ENCODE results near the gene FBLN2. TPM values are rescaled to one million over a fixed set of nuclear protein-coding genes. Genes with fewer than 3 reads are reported as not detected.

Gene FBLN2
- polyA plus RNA-seq, 1 of the 3 experiments (the other 2 are of a cell fraction) = 5.2 TPM

GRCh38 chr3:13509059-13509815, 39.7 kb upstream of the FBLN2 start:
- peaks cover 0 to 33% of the 10 kb centered on the region in 2 experiments; a peak in 1 of 4 replicates for H3K4me1 ChIP-seq (ENCODE audit: control insufficient read depth in 1 of 2, insufficient read depth in 2 of 2, low read depth in 1 of 2, low read length in 1 of 2)
- no peak overlapping the region for H3K27ac ChIP-seq (ENCODE audit: low read depth in 2 of 2, low read length in 1 of 2)
- H3K36me3 ChIP-seq (replicated peaks in 1 of 2; ENCODE audit: control insufficient read depth in 1 of 2, insufficient read depth in 2 of 2, low read length in 1 of 2) = no peaks in the 10 kb centered on the region
- no peaks in the 10 kb centered on the region for H4K20me1 ChIP-seq (ENCODE audit: insufficient read depth)
- TF ChIP-seq NRF1 (IDR thresholded peaks at IDR 0.05; ENCODE audit: low read depth, low read length) = no peak
- no peak for TF ChIP-seq CTCF (IDR thresholded peaks at IDR 0.05)
- TF ChIP-seq CHD2 (IDR thresholded peaks at IDR 0.05; ENCODE audit: low read length, partially characterized antibody) = no peak
- no peak for TF ChIP-seq EP300 (IDR thresholded peaks at IDR 0.05; ENCODE audit: borderline replicate concordance in 1 of 2, low read depth in 1 of 2, low read length in 1 of 2)
- TF ChIP-seq TEAD4 (IDR thresholded peaks at IDR 0.05; ENCODE audit: borderline replicate concordance, insufficient read depth) = no peak
- no peak for TF ChIP-seq FOXJ3 (CRISPR knock-in tag; IDR thresholded peaks at IDR 0.05)
- TF ChIP-seq MXI1 (IDR thresholded peaks at IDR 0.05; ENCODE audit: low read depth, low read length) = no peak
- no peak for TF ChIP-seq RFX5 (IDR thresholded peaks at IDR 0.05; ENCODE audit: low read length)
- no peak for TF ChIP-seq PBX3 (IDR thresholded peaks at IDR 0.05)
- TF ChIP-seq SIN3A (IDR thresholded peaks at IDR 0.05; ENCODE audit: borderline replicate concordance, low read depth, low read length) = no peak
- TF ChIP-seq IRF3 (IDR thresholded peaks at IDR 0.05; ENCODE audit: low read depth, low read length) = no peak
- no peak overlapping the region for H3K4me3 ChIP-seq (ENCODE audit: low read depth in 2 of 2, low read length in 1 of 2)
- H2AFZ ChIP-seq (ENCODE audit: low read depth) = no peak overlapping the region
- ChIA-PET POLR2A (no interaction called here), CTCF (interaction anchor here (4.0 to 29.6 kb wide), 2 partner anchors 13 to 141 kb away, joined by 31 to 872 read pairs; no protein-coding TSS in a partner anchor)
- 91% methylated on average over 3 of the region's 15 CpGs for WGBS (ENCODE audit: low lambda C conversion rate)
- no peaks in the 10 kb centered on the region for H3K79me2 ChIP-seq (ENCODE audit: insufficient read depth)
- H3K9me2 ChIP-seq = no peaks in the 10 kb centered on the region
- no peaks in the 10 kb centered on the region for H3K9me3 ChIP-seq
- H3K27me3 ChIP-seq (ENCODE audit: insufficient read depth) = no peaks in the 10 kb centered on the region
- H3F3A ChIP-seq (replicated peaks; ENCODE audit: insufficient read depth) = no peaks in the 10 kb centered on the region
- H3K4me2 ChIP-seq = no peak overlapping the region
- H3K9ac ChIP-seq = no peak overlapping the region
- DNase-seq = no peak

- Histone ChIP-seq H3K9me3 (no peaks in the 10 kb centered on the region), H3K9me2 (no peaks in the 10 kb centered on the region), H3K4me3 (ENCODE audit: low read depth in 2 of 2, low read length in 1 of 2) (no peak overlapping the region), H2AFZ (ENCODE audit: low read depth) (no peak overlapping the region), H4K20me1 (ENCODE audit: insufficient read depth) (no peaks in the 10 kb centered on the region), H3K36me3 (replicated peaks in 1 of 2; ENCODE audit: control insufficient read depth in 1 of 2, insufficient read depth in 2 of 2, low read length in 1 of 2) (no peaks in the 10 kb centered on the region), H3F3A (replicated peaks; ENCODE audit: insufficient read depth) (no peaks in the 10 kb centered on the region), H3K4me1 (ENCODE audit: control insufficient read depth in 1 of 2, insufficient read depth in 2 of 2, low read depth in 1 of 2, low read length in 1 of 2) (peaks cover 0 to 36% of the 10 kb centered on the region in 2 experiments; a peak in 1 of 4 replicates), H3K79me2 (ENCODE audit: insufficient read depth) (no peaks in the 10 kb centered on the region), H3K4me2 (no peak overlapping the region), H3K9ac (no peak overlapping the region), H3K27ac (ENCODE audit: low read depth in 2 of 2, low read length in 1 of 2) (no peak overlapping the region), H3K27me3 (ENCODE audit: insufficient read depth) (no peaks in the 10 kb centered on the region)
- WGBS (ENCODE audit: low lambda C conversion rate) = 91% methylated on average over 4 of the region's 8 CpGs
- ChIA-PET POLR2A (no interaction called here), CTCF (interaction anchor here (4.0 to 29.6 kb wide), 2 partner anchors 14 to 141 kb away, joined by 31 to 872 read pairs; no protein-coding TSS in a partner anchor)
- DNase-seq = no peak
- TF ChIP-seq RXRA (IDR thresholded peaks at IDR 0.05; ENCODE audit: borderline replicate concordance, low read depth) (no peak), PBX3 (IDR thresholded peaks at IDR 0.05) (no peak), SMC3 (IDR thresholded peaks at IDR 0.05; ENCODE audit: low read depth, low read length) (no peak), TEAD4 (IDR thresholded peaks at IDR 0.05; ENCODE audit: borderline replicate concordance, insufficient read depth) (no peak), ELF1 (IDR thresholded peaks at IDR 0.05) (no peak), RAD21 (IDR thresholded peaks at IDR 0.05; ENCODE audit: low read length) (no peak), EZH2phosphoT487 (IDR thresholded peaks at IDR 0.05; ENCODE audit: borderline replicate concordance, low read depth) (no peak), IRF3 (IDR thresholded peaks at IDR 0.05; ENCODE audit: low read depth, low read length) (no peak), USF2 (IDR thresholded peaks at IDR 0.05; ENCODE audit: borderline replicate concordance, low read depth, low read length) (no peak), MEF2A (IDR thresholded peaks at IDR 0.05; ENCODE audit: borderline replicate concordance, low read depth) (no peak), FOXM1 (IDR thresholded peaks at IDR 0.05; ENCODE audit: low read depth) (no peak)
Observed at GRCh38 chr3:13509816-13510192, 39.1 kb upstream of the FBLN2 start.

All from SK-N-SH (cell line).